IPS-20b (cell line): ENCODE measurements around the gene SRGAP3.

Experiments
- H3K27ac ChIP-seq: one replicate; pipeline ENCODE4 v1.5.1; 2013; ENCODE audit warnings: low read length
- H3K27me3 ChIP-seq: 2 replicates; pipeline ENCODE4 v1.6.1; 2013; ENCODE audit warnings: mild to moderate bottlenecking, low read length, inconsistent platforms; ENCODE audit not compliant: insufficient read depth
- H3K36me3 ChIP-seq: 2 replicates; pipeline ENCODE4 v1.6.1; 2013; ENCODE audit warnings: low read depth, mild to moderate bottlenecking, inconsistent platforms, low read length, moderate library complexity; ENCODE audit not compliant: insufficient read depth
- H3K4me1 ChIP-seq: 2 replicates; pipeline ENCODE4 v1.6.1; 2013; ENCODE audit warnings: mild to moderate bottlenecking, control low read depth, inconsistent platforms, low read length, moderate library complexity; ENCODE audit not compliant: insufficient read depth
- H3K4me3 ChIP-seq: 2 replicates; pipeline ENCODE4 v1.5.1; 2013; ENCODE audit warnings: mild to moderate bottlenecking, low read length, inconsistent platforms
- H3K9ac ChIP-seq: 2 replicates; pipeline ENCODE4 v1.6.1; 2013; ENCODE audit warnings: low read depth, mild to moderate bottlenecking, inconsistent platforms, low read length, moderate library complexity
- H3K9me3 ChIP-seq: 2 replicates; pipeline ENCODE4 v1.6.1; 2013; ENCODE audit warnings: mild to moderate bottlenecking, low read depth, low read length, inconsistent platforms; ENCODE audit not compliant: insufficient read depth

The SRGAP3 gene

GRCh38 chr3:9012521-9012920 is 236.9 kb downstream of the SRGAP3 start:
- peaks cover 9% of the 10 kb centered on the region; the same call in 1 of the 2 replicates for H3K36me3 ChIP-seq
- H3K4me1 ChIP-seq: peaks cover 11% of the 10 kb centered on the region; the same call in 1 of the 2 replicates
- H3K27ac ChIP-seq: no peak overlapping the region
- no peaks in the 10 kb centered on the region for H3K9me3 ChIP-seq
- no peak overlapping the region for H3K4me3 ChIP-seq
- H3K9ac ChIP-seq: no peak overlapping the region
- no peaks in the 10 kb centered on the region for H3K27me3 ChIP-seq

DNA sequence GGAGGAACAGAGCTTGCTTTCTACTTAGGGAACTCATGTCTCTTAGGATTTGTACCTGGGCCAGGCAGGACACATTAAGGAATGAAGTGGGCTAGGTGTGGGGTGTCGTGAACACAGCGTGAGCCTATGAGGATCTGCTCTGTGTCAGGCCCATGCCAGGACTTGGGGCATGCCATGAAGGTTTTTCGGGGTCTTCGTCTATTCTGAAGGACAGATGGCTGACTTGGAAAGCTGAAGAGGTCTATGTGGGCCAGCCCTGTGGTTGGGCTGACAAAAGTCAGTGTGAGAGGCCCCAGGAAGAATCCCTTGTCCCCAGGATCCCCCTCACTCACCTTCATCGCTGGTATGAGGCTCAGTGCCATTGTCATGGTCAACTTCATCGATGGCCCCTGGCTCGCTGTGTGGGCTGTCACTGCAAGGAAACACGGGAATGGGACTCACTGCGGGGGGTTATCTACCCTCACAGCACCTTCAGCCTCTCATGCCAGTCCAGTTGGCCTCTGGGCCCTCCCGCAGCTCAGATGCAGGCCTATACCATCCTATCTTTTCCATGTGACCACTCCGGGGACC is 239.4 kb downstream of the SRGAP3 start:
- Histone ChIP-seq H3K4me1 (peaks cover 11% of the 10 kb centered on the region; the same call in 1 of the 2 replicates), H3K36me3 (peaks cover 9% of the 10 kb centered on the region; the same call in 1 of the 2 replicates)

DNA sequence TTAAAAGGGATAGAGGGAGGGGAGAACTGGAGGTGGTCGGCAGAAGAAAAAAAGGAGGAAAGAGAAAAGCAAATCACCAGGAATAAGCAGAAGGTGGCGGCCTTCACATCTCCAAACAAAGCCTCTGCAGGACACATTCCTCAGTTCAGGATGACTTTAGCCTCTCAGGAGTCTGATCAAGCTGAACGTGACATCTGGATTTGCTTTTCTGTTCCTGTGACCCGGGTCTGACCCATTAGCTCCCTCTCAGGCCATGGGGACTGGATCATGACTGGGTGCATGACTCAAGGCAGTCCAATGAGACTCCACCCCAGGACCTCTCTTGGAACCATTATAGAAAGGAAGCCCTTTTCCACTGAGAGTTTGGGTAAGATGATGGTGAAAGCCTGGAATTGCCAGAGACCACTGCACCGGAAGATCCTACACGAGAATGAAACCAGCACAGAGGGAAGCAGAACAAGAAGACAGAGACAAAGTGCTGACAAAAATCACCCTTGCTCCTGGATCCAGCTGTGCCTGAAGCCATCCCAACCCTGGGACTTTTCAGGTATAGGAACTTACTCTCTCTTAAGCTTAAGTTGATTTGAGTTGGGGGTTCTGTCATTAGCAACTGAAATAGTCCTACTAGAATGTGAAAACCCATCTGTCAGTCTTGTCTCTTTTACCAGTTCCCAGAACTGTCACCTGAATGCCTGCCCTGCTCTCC is 240.7 kb downstream of the SRGAP3 start:
- Histone ChIP-seq H3K9me3 (no peaks in the 10 kb centered on the region), H3K27me3 (no peaks in the 10 kb centered on the region), H3K36me3 (peaks cover 9% of the 10 kb centered on the region; the same call in 1 of the 2 replicates), H3K27ac (no peak overlapping the region), H3K4me1 (peaks cover 11% of the 10 kb centered on the region; the same call in 1 of the 2 replicates), H3K9ac (no peak overlapping the region), H3K4me3 (no peak overlapping the region)

More for the DNA sequence above, 239.4 kb downstream of the SRGAP3 start:
- H3K27ac ChIP-seq: no peak overlapping the region
- H3K4me3 ChIP-seq: no peak overlapping the region
- no peaks in the 10 kb centered on the region for H3K27me3 ChIP-seq
- no peaks in the 10 kb centered on the region for H3K9me3 ChIP-seq
- H3K9ac ChIP-seq: no peak overlapping the region

GRCh38 chr3:9007928-9008327 is 241.5 kb downstream of the SRGAP3 start:
- Histone ChIP-seq H3K36me3 (peaks cover 4% of the 10 kb centered on the region; the same call in 1 of the 2 replicates), H3K4me3 (no peak overlapping the region)

DNA sequence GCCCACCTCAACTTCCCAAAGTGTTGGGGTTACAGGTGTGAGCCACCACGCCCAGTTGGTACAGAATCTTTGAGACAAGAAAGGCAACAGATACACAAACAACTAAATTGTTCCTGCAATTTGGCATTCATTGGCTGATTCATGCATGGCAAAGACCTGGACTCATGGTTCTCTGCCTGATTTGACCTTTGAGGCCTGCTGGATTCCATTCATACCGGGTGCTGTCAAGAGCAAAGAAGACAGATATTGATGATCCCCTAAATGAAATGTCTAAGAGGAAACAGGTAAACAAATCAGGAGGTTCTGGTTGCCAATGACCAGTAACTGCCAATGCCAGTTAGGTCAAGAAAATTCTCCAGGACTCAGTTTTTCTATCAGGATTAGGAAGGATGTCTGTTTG is 242.2 kb downstream of the SRGAP3 start:
- Histone ChIP-seq H3K9ac (no peak overlapping the region), H3K27ac (no peak overlapping the region), H3K9me3 (no peaks in the 10 kb centered on the region), H3K27me3 (no peaks in the 10 kb centered on the region), H3K36me3 (no peaks in the 10 kb centered on the region), H3K4me1 (peaks cover 11% of the 10 kb centered on the region; the same call in 1 of the 2 replicates), H3K4me3 (no peak overlapping the region)

More at GRCh38 chr3:9007928-9008327, 241.5 kb downstream of the SRGAP3 start:
- no peak overlapping the region for H3K9ac ChIP-seq
- H3K27ac ChIP-seq: no peak overlapping the region
- H3K9me3 ChIP-seq: no peaks in the 10 kb centered on the region
- H3K27me3 ChIP-seq: no peaks in the 10 kb centered on the region
- H3K4me1 ChIP-seq: peaks cover 11% of the 10 kb centered on the region; the same call in 1 of the 2 replicates

DNA sequence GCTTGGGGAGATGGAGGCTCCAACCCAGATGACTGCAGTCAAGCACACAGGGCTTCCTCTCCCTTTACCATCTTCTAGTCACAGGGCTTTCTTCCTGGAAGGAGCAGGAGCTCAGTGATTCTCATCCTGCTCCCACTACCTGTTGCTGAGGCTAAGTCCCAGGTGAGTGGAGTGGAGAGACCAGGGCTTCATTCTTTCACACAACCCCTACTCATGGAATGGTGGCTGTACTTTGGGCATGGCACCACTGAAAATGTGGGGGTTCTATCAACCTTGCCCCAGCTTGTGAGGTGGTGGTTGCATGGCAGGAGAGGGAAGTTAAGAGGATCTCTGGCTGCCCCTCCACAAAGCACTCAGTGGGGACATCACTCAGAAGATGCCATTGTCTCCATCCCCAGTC is 249.4 kb downstream of the SRGAP3 start:
- Histone ChIP-seq H3K9me3 (no peaks in the 10 kb centered on the region), H3K4me1 (no peaks in the 10 kb centered on the region), H3K27ac (no peak overlapping the region), H3K4me3 (no peak overlapping the region), H3K27me3 (no peaks in the 10 kb centered on the region), H3K9ac (no peak overlapping the region), H3K36me3 (no peaks in the 10 kb centered on the region)

DNA sequence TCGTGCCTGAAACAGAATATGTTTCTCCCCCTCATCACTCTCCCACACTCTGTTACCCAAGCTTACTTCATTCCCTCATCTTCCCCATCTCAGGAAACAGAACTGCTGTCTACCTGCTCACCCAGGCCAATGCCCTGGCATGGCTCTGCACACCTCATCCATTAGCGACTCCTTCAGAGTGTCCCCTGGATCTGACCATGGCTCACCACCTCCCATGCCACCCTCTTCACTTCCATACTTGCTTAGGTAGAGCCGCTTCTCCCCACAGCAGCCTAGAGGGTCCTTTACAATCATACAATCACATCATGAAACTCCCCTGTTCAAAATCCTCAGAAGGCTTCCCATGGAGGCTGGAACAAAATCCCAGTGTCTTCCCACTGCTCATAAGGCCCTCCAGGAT is 252.3 kb downstream of the SRGAP3 start:
- Histone ChIP-seq H3K4me3 (no peak overlapping the region), H3K27me3 (no peaks in the 10 kb centered on the region), H3K36me3 (no peaks in the 10 kb centered on the region), H3K9me3 (no peaks in the 10 kb centered on the region), H3K9ac (no peak overlapping the region), H3K4me1 (peaks cover 3% of the 10 kb centered on the region; the same call in 1 of the 2 replicates), H3K27ac (no peak overlapping the region)

GRCh38 chr3:8996681-8997121 is 252.7 kb downstream of the SRGAP3 start:
- H3K27me3 ChIP-seq: no peaks in the 10 kb centered on the region
- no peaks in the 10 kb centered on the region for H3K36me3 ChIP-seq
- no peak overlapping the region for H3K27ac ChIP-seq
- H3K4me3 ChIP-seq: no peak overlapping the region
- H3K9ac ChIP-seq: no peak overlapping the region
- peaks cover 3% of the 10 kb centered on the region; the same call in 1 of the 2 replicates for H3K4me1 ChIP-seq
- H3K9me3 ChIP-seq: no peaks in the 10 kb centered on the region

- H3K27me3 ChIP-seq: no peaks in the 10 kb centered on the region
- no peaks in the 10 kb centered on the region for H3K9me3 ChIP-seq
- no peak overlapping the region for H3K4me3 ChIP-seq
- H3K9ac ChIP-seq: no peak overlapping the region
- peaks cover 3% of the 10 kb centered on the region; the same call in 1 of the 2 replicates for H3K4me1 ChIP-seq
- H3K27ac ChIP-seq: no peak overlapping the region
- H3K36me3 ChIP-seq: no peaks in the 10 kb centered on the region
These were observed 253.2 kb downstream of the SRGAP3 start for GRCh38 chr3:8996216-8996615.

DNA sequence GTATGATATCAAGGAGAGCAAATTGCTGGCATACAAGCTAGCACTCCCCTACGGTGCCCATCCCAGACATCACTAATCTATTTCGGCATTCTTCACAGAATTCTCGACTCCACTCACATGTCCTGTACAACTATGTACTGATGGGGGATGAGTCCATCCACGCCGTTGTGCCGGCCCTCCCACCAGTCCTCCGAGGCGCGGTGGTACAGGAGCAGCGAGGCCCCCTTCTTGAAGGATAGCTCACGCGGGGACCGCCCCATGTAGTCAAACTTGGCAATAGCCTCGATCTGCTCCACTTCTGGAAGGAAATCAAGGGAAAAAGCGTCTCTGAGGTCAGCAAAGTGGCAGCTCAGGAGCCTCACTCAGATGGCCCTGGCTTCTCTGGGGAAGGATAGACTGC is 255.2 kb downstream of the SRGAP3 start:
- no peak overlapping the region for H3K9ac ChIP-seq
- no peaks in the 10 kb centered on the region for H3K36me3 ChIP-seq
- no peak overlapping the region for H3K27ac ChIP-seq
- no peaks in the 10 kb centered on the region for H3K27me3 ChIP-seq
- no peaks in the 10 kb centered on the region for H3K9me3 ChIP-seq
- H3K4me3 ChIP-seq: no peak overlapping the region
- H3K4me1 ChIP-seq: peaks cover 3% of the 10 kb centered on the region; the same call in 1 of the 2 replicates

GRCh38 chr3:8993331-8993730 is 256.1 kb downstream of the SRGAP3 start:
- Histone ChIP-seq H3K4me1 (peaks cover 3% of the 10 kb centered on the region; the same call in 1 of the 2 replicates), H3K4me3 (no peak overlapping the region), H3K27me3 (no peaks in the 10 kb centered on the region), H3K36me3 (no peaks in the 10 kb centered on the region), H3K9me3 (no peaks in the 10 kb centered on the region), H3K9ac (no peak overlapping the region), H3K27ac (no peak overlapping the region)

DNA sequence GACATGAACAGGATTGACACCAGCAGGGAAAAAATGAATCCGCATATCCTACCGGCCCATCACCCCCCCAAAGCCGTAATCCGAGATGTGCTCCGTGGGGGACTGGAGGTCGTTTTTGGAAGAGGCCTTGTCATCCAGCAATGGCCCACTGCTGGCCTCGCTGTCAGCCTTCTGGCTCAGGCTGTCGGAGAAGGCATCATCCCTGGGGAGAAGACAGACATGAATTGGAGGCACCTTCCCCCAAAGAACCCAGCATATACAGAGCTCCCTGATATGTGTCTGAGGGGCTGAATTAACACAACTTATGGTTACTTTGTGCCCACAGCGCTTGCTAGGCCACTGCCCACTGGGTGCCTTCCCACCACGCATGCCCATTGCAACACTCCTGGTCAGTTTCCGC is 256.6 kb downstream of the SRGAP3 start:
- Histone ChIP-seq H3K27me3 (no peaks in the 10 kb centered on the region), H3K4me3 (no peak overlapping the region), H3K9ac (no peak overlapping the region), H3K4me1 (peaks cover 3% of the 10 kb centered on the region; the same call in 1 of the 2 replicates), H3K9me3 (no peaks in the 10 kb centered on the region), H3K27ac (no peak overlapping the region), H3K36me3 (no peaks in the 10 kb centered on the region)
